Lung (tissue), 12 donors: ENCODE data around the gene ARF6. TPM values are rescaled to one million over a fixed set of nuclear protein-coding genes. Genes with fewer than 3 reads are reported as not detected.
A peak's percentile ranks its signal among the peaks of the same experiment; 100 is the strongest.

Experiments used
- ATAC-seq: fragments of 200-7000 bp; cut with Tn5 transposase; one replicate; pipeline ENCODE4 v1.9.1; 2020; ENCODE audit warnings: moderate number of reproducible peaks; ENCODE audit not compliant: insufficient read depth, low FRiP score
- DNase-seq, 3 donors: peaks; one replicate each; pipeline ENCODE4 v3.0.0-alpha.2; 2013 to 2017
- H3K27ac ChIP-seq, 2 donors: one replicate each; pipeline ENCODE4 v1.5.1; 2013; ENCODE audit warnings: mild to moderate bottlenecking in 2 of 2, moderate library complexity in 2 of 2, control low read depth in 1 of 2, inconsistent platforms in 1 of 2, low read depth in 1 of 2, low read length in 1 of 2
- H3K27me3 ChIP-seq, 3 donors: one replicate each; pipeline ENCODE4 v1.5.1; 2013; ENCODE audit warnings: low read length in 2 of 3; ENCODE audit not compliant: control insufficient read depth in 3 of 3, insufficient read depth in 3 of 3
- H3K36me3 ChIP-seq, 4 donors: one replicate each; pipeline ENCODE4 v1.5.1; 2013; ENCODE audit warnings: low read length in 4 of 4, mild to moderate bottlenecking in 1 of 4, moderate library complexity in 1 of 4; ENCODE audit not compliant: control insufficient read depth in 4 of 4, insufficient read depth in 4 of 4
- H3K4me1 ChIP-seq, 5 donors: one replicate each; pipeline ENCODE4 v1.5.1; 2013; ENCODE audit warnings: low read length in 5 of 5, mild to moderate bottlenecking in 2 of 5, moderate library complexity in 1 of 5; ENCODE audit not compliant: control insufficient read depth in 5 of 5, insufficient read depth in 5 of 5
- H3K4me3 ChIP-seq: one replicate; pipeline ENCODE4 v1.5.1; 2013; ENCODE audit warnings: mild to moderate bottlenecking, control low read depth, moderate library complexity
- H3K9ac ChIP-seq, 2 donors: one replicate each; pipeline ENCODE4 v1.5.1; 2013; ENCODE audit warnings: low read length in 2 of 2, control low read depth in 1 of 2; ENCODE audit not compliant: insufficient read depth in 1 of 2
- H3K9me3 ChIP-seq, 4 donors: one replicate each; pipeline ENCODE4 v1.5.1; 2013; ENCODE audit warnings: low read length in 3 of 4, mild to moderate bottlenecking in 1 of 4, moderate library complexity in 1 of 4; ENCODE audit not compliant: control insufficient read depth in 4 of 4, insufficient read depth in 3 of 4
- WGBS, 2 donors: extraction: QIAGEN DNeasy Blood & Tissue Kit; methylation state at CpG; one replicate each; pipeline ENCODE4 v1.1.7; 2013; 5-methylcytosine and 5-hydroxymethylcytosine counted together
- polyA plus RNA-seq, 2 donors: library from polyadenylated mRNA; stranded (reverse); fragments of 200-250 nt; gene quantifications; one replicate each; pipeline ENCODE4 v1.2.1, GENCODE V29; 2013
- total RNA-seq, 2 donors: library from RNA; depleted of rRNA in 1 of 2; stranded (reverse); fragments of >200 nt in 1 of 2; gene quantifications; one replicate each; pipeline ENCODE4 v1.2.1, GENCODE V29; 2014 to 2021
- TF ChIP-seq, protein P1 (sequence below): IDR thresholded peaks from 2 replicates; pipeline ENCODE4 v1.5.1; 2012; ENCODE audit warnings: mild to moderate bottlenecking; ENCODE audit errors: control extremely low read depth, extremely low read depth
- donor health status: control.
- donor health status: control.
- donor health status: Bipolar disorder and iron deficiency.
- donor health status: healthy.
- donor health status: DM: yes; HTN: yes; CAD: no.

ARF6 gene
- total and polyA plus RNA-seq, 4 donors, result 25.4 to 58.9 (median 46.6) TPM

DNA sequence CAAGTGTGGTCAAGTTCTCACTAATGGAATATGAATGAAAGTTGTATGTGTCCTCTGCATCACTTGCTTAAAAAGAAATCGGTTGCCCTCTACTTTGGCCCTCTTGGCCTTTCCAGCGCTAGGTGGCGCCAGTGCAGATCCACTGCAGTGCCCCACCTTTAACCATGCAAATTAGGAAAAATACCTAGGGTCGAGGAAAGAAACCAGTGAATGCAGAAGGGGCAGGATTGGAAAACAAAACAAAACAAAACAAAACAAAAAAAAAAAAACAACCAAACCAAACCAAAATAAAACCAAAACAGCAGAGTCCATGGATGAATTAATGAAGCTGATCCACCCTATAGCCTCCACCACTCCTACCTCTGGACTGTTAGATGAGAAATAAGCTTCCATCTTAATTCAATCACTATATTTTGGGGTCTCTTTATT lies 27.4 kb upstream of the ARF6 start:
- ATAC-seq, result no peak
- no peak overlapping the region for H3K4me3 ChIP-seq
- H3K9ac ChIP-seq, result no peak overlapping the region
- no peaks in the 10 kb centered on the region for H3K36me3 ChIP-seq
- DNase-seq, result peak; percentile 71 to 72 (median 72)
- H3K27ac ChIP-seq, result no peak overlapping the region
- 1% methylated on average over 4 of the region's 4 CpGs for WGBS, 2 donors
- peaks cover 0 to 21% (median 2%) of the 10 kb centered on the region in 5 donors for H3K4me1 ChIP-seq
- no peaks in the 10 kb centered on the region for H3K9me3 ChIP-seq
- TF ChIP-seq, protein P1, sequence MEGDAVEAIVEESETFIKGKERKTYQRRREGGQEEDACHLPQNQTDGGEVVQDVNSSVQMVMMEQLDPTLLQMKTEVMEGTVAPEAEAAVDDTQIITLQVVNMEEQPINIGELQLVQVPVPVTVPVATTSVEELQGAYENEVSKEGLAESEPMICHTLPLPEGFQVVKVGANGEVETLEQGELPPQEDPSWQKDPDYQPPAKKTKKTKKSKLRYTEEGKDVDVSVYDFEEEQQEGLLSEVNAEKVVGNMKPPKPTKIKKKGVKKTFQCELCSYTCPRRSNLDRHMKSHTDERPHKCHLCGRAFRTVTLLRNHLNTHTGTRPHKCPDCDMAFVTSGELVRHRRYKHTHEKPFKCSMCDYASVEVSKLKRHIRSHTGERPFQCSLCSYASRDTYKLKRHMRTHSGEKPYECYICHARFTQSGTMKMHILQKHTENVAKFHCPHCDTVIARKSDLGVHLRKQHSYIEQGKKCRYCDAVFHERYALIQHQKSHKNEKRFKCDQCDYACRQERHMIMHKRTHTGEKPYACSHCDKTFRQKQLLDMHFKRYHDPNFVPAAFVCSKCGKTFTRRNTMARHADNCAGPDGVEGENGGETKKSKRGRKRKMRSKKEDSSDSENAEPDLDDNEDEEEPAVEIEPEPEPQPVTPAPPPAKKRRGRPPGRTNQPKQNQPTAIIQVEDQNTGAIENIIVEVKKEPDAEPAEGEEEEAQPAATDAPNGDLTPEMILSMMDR, result peak; percentile 84
- H3K27me3 ChIP-seq, result no peaks in the 10 kb centered on the region

GRCh38 chr14:49867831-49868719 lies 24.8 kb upstream of the ARF6 start:
- Histone ChIP-seq H3K4me1 (peaks cover 0 to 21% (median 2%) of the 10 kb centered on the region in 5 donors), H3K9me3 (no peaks in the 10 kb centered on the region), H3K36me3 (no peaks in the 10 kb centered on the region), H3K9ac (peak overlapping the region; percentile 97 to 99), H3K4me3 (peak overlapping the region; percentile 27), H3K27ac (peak overlapping the region; percentile 93 to 94), H3K27me3 (no peaks in the 10 kb centered on the region)
- TF ChIP-seq, protein P1, result no peak
- ATAC-seq, result peak; percentile 97
- 0 to 1% methylated on average over 39 to 57 of the region's 57 CpGs for WGBS, 2 donors
- DNase-seq, result peak; percentile 94 to 98 (median 97)

DNA sequence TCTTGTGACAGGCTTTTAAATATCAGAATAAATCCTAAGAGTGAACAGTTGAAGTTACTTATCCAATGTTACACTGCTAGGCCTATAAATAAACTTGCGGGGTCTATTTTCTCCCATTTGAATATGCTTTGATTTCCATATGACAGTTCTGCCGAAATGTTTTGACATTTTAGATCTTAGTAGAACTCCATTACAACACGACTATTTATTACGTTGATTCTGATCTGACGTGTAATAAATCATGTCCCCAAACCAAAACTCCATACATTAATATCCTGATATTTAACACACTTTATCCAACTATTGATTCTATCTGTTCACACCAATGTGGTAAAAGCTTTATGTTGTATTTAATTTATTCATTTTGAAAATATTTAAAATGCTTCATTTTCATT lies 24.2 kb upstream of the ARF6 start:
- Histone ChIP-seq H3K27ac (peak overlapping the region in 1 of 2 donors; percentile 93), H3K9ac (peak overlapping the region in 1 of 2 donors; percentile 96), H3K4me3 (no peak overlapping the region), H3K36me3 (no peaks in the 10 kb centered on the region), H3K4me1 (peaks cover 0 to 15% (median 2%) of the 10 kb centered on the region in 5 donors), H3K9me3 (no peaks in the 10 kb centered on the region), H3K27me3 (no peaks in the 10 kb centered on the region)
- WGBS, 2 donors, result 39 to 42% methylated on average over 5 of the region's 5 CpGs
- ATAC-seq, result no peak
- TF ChIP-seq, protein P1, result no peak
- no peak for DNase-seq
